T-helper 1 cell (primary cell): ENCODE data around the gene PRM1.
"Not testable (repeated sequence)": the region's sequence is repeated elsewhere in the genome, so short reads cannot be mapped to it uniquely, and the experiment has no call there.

ENCODE experiments used
- DNase-seq, 5 donors: peaks; one replicate each; pipeline ENCODE4 v3.0.0-alpha.2; 2012 to 2020

PRM1 gene

DNA sequence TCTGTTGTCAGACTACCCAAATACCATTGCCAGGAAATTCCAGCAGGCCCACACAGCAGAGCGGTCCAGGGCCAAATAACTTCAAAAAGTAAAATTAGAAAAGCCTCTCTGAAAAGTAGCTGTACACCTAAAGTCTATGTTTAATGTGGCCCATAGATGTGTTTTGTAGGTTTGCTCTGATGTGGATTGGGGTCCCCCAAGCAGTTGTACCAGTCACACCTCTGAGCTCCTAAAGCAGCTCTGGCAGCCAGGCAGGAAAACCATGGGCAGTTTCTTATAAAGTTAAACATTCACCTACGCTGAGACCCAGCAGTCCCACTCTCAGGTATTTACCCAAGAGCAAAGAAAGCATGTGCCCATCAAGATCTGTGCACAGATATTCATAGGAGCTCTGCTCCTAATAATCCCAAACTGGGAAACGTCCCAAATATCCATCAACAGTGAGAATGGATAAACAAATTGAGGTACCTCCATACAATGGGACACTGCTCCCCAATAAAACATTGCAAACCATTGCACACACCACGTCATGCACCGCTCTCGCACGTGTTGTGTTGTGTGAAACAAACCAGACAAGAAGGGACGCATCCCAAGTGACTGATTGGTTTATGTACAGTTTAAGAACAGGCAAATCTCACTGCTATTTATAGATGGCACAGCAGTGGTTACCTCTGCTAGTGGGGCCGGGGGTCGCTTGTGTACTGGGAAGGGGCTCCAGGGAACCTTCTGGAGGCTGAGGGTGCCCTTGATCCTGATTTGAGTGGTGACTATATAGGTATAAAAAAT lies 15.8 kb upstream of the PRM1 start:
- no peak for DNase-seq

GRCh38 chr16:11296351-11296705 lies 15.2 kb upstream of the PRM1 start:
- no peak for DNase-seq

GRCh38 chr16:11295672-11296071 lies 14.5 kb upstream of the PRM1 start:
- no peak for DNase-seq

- DNase-seq, result no peak
Measured at GRCh38 chr16:11292076-11292748, 11.1 kb upstream of the PRM1 start.

GRCh38 chr16:11291091-11291703 lies 10.1 kb upstream of the PRM1 start:
- DNase-seq, result no peak

- DNase-seq, result no peak
Measured at GRCh38 chr16:11290102-11290893, 9.2 kb upstream of the PRM1 start.

DNA sequence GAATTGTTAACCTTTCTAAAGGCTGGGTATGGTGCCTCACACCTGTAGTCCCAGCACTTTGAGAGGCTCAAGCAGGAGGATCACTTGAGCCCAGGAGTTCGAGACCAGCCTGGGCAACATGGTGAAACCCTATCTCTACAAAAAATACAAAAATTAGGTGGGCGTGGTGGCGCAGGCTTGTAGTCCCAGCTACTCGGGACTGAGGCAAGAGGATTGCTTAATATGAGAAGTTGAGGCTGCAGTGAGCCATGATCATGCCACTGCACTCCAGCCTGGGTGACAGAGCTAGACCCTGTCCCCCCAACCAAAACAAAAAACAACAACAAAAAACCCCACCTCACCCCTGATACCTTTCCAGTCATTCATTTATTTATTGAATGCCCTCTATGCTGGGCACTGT lies 8.6 kb upstream of the PRM1 start:
- DNase-seq, result not testable (repeated sequence)

DNA sequence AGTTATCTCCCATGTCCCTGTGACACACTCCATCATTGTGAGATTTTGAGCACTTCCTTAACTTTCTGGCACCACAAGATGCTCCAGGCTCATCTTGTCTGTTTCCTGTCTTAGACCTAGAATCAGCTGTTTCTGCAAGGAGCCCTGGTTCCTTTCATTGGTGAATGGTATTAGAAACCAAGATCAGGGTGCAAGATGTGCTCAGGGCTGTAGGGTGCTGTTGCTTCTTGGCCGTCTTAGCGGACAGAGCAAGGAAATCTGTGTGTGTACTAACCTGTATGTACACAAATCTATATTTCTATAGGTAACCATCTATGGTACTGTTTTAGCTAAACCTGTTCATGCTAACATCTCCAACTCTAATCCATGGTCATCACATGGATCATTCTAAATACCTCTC lies 8.1 kb upstream of the PRM1 start:
- no peak for DNase-seq

- no peak for DNase-seq
Measured at GRCh38 chr16:11285842-11286241, 4.7 kb upstream of the PRM1 start.

- DNase-seq, result no peak
Measured at GRCh38 chr16:11283820-11284248, 2.7 kb upstream of the PRM1 start.

GRCh38 chr16:11278681-11279628 lies 2.2 kb downstream of the PRM1 start:
- DNase-seq, result no peak

DNA sequence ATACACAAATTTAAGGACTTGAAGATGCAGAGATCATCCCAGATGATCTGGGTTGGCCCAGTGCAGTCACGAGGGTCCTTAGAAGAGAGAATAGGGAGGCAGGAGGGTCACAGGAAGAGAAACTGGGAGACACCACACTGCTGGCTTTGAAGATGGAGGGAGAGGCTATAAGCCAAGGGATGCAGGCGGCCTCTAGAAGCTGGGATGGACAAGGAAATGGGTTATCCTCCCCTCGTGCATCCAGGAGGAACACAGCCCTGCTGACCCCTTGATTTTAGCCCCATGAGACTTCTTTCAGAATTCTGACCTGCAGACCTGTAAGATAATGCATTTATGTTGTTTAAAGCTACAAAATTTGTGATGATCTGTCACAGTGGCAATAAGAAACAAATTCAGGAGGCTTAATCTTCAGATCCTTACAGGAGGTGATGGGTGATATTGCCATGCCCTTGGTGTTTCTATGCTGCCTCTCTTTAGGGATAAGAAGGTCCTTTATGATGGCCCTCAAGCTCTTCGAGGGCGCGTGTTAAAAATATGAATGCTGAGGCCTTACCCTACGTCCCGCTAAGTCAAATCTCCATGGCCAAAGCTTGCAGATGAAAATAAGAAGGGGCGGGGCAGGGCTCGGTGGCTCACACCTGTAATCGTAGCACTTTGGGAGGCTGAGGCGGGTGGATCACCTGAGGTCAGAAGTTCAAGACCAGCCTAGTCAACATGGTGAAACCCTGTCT lies 3.4 kb downstream of the PRM1 start:
- DNase-seq, result no peak

- no peak for DNase-seq
Measured at GRCh38 chr16:11276896-11277593, 4.1 kb downstream of the PRM1 start.

GRCh38 chr16:11276143-11276895 lies 4.8 kb downstream of the PRM1 start, which contains the start of gene PRM2:
TSS of gene PRM2 (minus strand) at chr16:11276480. CDS start at chr16:11276370, 110 bp downstream.
- DNase-seq, result no peak

DNA sequence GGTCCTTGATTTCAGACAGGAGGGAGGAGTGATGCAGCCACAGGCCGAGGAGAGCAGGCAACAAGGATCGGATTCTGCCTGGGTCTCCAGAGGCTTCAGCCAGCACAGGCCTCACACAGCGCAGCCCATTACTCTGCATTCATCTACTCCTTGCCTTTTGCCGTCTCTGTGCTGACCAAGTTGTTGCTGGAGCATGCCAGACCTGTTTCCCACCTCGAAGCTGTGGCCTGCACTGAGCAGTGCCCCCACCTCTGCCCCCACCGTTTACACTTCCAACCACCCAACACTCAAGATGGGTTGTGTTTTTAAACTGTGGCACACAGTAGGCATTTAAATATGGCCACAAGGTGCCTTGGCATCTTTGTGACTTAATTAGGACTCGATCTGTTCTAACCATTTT lies 6.2 kb downstream of the PRM1 start:
- DNase-seq, result no peak

DNA sequence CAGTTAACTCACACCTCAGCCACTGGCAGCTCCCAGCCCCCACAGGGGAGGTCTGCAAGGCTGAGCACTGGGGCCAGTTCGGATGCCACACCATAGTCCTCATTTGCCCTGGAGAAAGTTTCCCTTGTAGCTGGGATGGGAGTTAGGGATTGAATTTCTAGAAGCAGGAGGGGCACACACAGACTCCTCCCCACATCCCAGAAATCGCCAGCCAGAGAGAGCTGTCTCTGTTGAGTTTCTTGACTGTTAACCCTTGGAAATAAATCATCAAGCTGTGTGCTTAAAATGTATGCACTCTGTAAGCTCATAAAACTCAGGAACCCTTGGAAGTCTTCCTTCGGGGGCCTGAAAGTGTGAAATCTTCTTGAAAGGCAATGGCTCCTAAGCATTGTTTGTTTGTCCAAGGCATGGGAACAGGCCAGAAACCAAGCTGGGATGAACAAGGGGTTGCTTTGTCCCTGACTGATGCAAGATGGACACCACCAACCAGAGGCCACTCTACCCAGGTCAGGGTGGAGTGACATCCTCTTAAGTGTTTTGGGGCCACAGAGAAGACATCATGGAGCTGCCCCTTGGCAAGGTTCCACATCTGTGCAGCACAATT lies 7.3 kb downstream of the PRM1 start:
- DNase-seq, result no peak

GRCh38 chr16:11272921-11273720 lies 8.0 kb downstream of the PRM1 start, which contains the start of gene PRM3:
TSS of gene PRM3 (minus strand) at chr16:11273629. CDS start at chr16:11273595, 34 bp downstream.
- DNase-seq, result no peak

DNA sequence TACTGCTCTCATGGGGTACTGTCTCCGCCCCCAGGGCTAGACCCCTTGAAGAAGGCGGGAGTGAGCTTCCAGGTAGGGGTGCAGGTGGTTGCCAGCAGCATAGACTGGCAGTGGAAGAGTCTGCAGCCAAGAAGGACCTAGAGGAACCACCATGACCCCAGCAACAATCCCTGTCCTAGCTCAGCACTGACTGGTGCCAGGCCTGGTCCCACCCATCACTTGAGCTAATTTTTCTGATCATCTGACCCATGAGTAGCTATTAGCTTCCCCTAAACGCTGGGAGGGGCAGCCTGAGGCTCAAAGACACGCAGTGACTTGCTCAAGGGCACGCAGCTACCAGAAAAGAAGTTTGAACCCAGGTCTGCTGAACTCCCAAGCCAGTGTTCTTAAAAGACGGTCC lies 8.6 kb downstream of the PRM1 start:
- no peak for DNase-seq
